LHCN-M2 (cell line): ENCODE data around the gene RBM20. TPM values are rescaled to one million over a fixed set of nuclear protein-coding genes. Genes with fewer than 3 reads are reported as not detected.

Experiments used
- DNase-seq: peaks from one replicate; pipeline ENCODE4 v3.0.0-alpha.2; 2012; ENCODE audit warnings: low read depth
- total RNA-seq: library from RNA; depleted of rRNA; stranded (reverse); fragments of >200 nt; gene quantifications from 2 replicates; pipeline ENCODE4 v1.2.3, GENCODE V29; 2014

RBM20 gene
- total RNA-seq, 1 experiment from 2014 or later = 0.57 TPM

- no peak for DNase-seq
These were observed 139.5 kb downstream of the RBM20 start for GRCh38 chr10:110783509-110784107.

- peak; percentile 35 for DNase-seq
These were observed 140.1 kb downstream of the RBM20 start for GRCh38 chr10:110784198-110784597.

GRCh38 chr10:110786172-110786571 lies 142.0 kb downstream of the RBM20 start:
- DNase-seq = no peak

GRCh38 chr10:110788620-110789385 lies 144.7 kb downstream of the RBM20 start:
- no peak for DNase-seq

GRCh38 chr10:110789604-110790433 lies 145.7 kb downstream of the RBM20 start:
- no peak for DNase-seq

- no peak for DNase-seq
These were observed 146.9 kb downstream of the RBM20 start for GRCh38 chr10:110790913-110791506.

- DNase-seq = no peak
These were observed 147.5 kb downstream of the RBM20 start for GRCh38 chr10:110791541-110792073.

GRCh38 chr10:110792476-110793125 lies 148.5 kb downstream of the RBM20 start:
- no peak for DNase-seq

- DNase-seq = no peak
These were observed 149.1 kb downstream of the RBM20 start for GRCh38 chr10:110793128-110793812.

GRCh38 chr10:110793886-110794285 lies 149.8 kb downstream of the RBM20 start:
- no peak for DNase-seq

- no peak for DNase-seq
These were observed 150.7 kb downstream of the RBM20 start for GRCh38 chr10:110794808-110795207.

GRCh38 chr10:110797416-110797815 lies 153.3 kb downstream of the RBM20 start:
- DNase-seq = no peak

- no peak for DNase-seq
These were observed 154.2 kb downstream of the RBM20 start for GRCh38 chr10:110798340-110798739.

- DNase-seq = peak; percentile 29
These were observed 158.0 kb downstream of the RBM20 start for GRCh38 chr10:110802090-110802489.

GRCh38 chr10:110802551-110803238 lies 158.6 kb downstream of the RBM20 start:
- DNase-seq = peak; percentile 80

- DNase-seq = no peak
These were observed 159.2 kb downstream of the RBM20 start for GRCh38 chr10:110803239-110803749.

GRCh38 chr10:110803830-110804338 lies 159.7 kb downstream of the RBM20 start:
- peak; percentile 56 for DNase-seq

GRCh38 chr10:110804376-110804775 lies 160.2 kb downstream of the RBM20 start:
- DNase-seq = no peak

GRCh38 chr10:110805292-110805691 lies 161.2 kb downstream of the RBM20 start:
- no peak for DNase-seq
